Astrocyte of the spinal cord (primary cell): ENCODE measurements around the gene PRPF6.

Source experiments
- DNase-seq: peaks from one replicate; pipeline ENCODE4 v3.0.0; 2011; ENCODE audit warnings: low read depth, low spot score
- H3K4me3 ChIP-seq: 2 replicates; pipeline ENCODE4 v1.5.1; 2011; ENCODE audit warnings: low read depth, mild to moderate bottlenecking, low read length, moderate library complexity
- CTCF ChIP-seq: IDR thresholded peaks from 2 replicates; pipeline ENCODE4 v1.5.1; 2012; ENCODE audit warnings: low read depth, mild to moderate bottlenecking, low read length, inconsistent platforms
- in situ Hi-C: cut with HindIII; loops from 2 replicates; pipeline ENCODE4 v1.10.0; 2017; ENCODE audit warnings: low sequenced_read_pairs

The PRPF6 gene

GRCh38 chr20:64027981-64028685 lies 47.2 kb downstream of the PRPF6 start:
- no peak for DNase-seq
- in situ Hi-C loops: no loop called here
- no peak for TF ChIP-seq CTCF
- no peak overlapping the region for H3K4me3 ChIP-seq

GRCh38 chr20:64029293-64030117 lies 48.6 kb downstream of the PRPF6 start:
- in situ Hi-C loops: no loop called here
- DNase-seq: no peak
- no peak for TF ChIP-seq CTCF
- no peak overlapping the region for H3K4me3 ChIP-seq

- no peak overlapping the region for H3K4me3 ChIP-seq
- no peak for TF ChIP-seq CTCF
- in situ Hi-C loops: no loop called here
- no peak for DNase-seq
These were observed 49.6 kb downstream of the PRPF6 start for GRCh38 chr20:64030371-64031134.

- TF ChIP-seq CTCF: no peak
- no peak overlapping the region for H3K4me3 ChIP-seq
- DNase-seq: no peak
- in situ Hi-C loops: no loop called here
These were observed 50.9 kb downstream of the PRPF6 start for GRCh38 chr20:64031822-64032314.

GRCh38 chr20:64032706-64033624 lies 52.0 kb downstream of the PRPF6 start:
- in situ Hi-C loops: no loop called here
- no peak overlapping the region for H3K4me3 ChIP-seq
- no peak for DNase-seq
- TF ChIP-seq CTCF: no peak
